SU-DHL-6 (cell line): ENCODE data around the gene NOS1AP.
"Not testable (repeated sequence)": the region's sequence is repeated elsewhere in the genome, so short reads cannot be mapped to it uniquely, and the experiment has no call there.

ENCODE experiments used
- H2AFZ ChIP-seq: fragments of 200-600 bp; sonication (generic); 2 replicates; pipeline ENCODE4 v1.6.1; 2014; ENCODE audit warnings: low read depth, mild to moderate bottlenecking, moderate library complexity, mixed read lengths, antibody characterized with exemption, low read length; ENCODE audit not compliant: severe bottlenecking
- H3F3A ChIP-seq: fragments of 200-600 bp; shearing (Covaris generic); 2 replicates; pipeline ENCODE4 v1.6.0; 2016; ENCODE audit warnings: antibody characterized with exemption, mild to moderate bottlenecking; ENCODE audit not compliant: insufficient read depth
- H3K27ac ChIP-seq: fragments of 200-600 bp; sonication (generic); 2 replicates; pipeline ENCODE4 v1.5.1; 2016; ENCODE audit warnings: low read depth, mild to moderate bottlenecking, low read length, moderate library complexity, mixed read lengths
- H3K27me3 ChIP-seq: fragments of 200-600 bp; sonication (generic), shearing (Covaris generic); 2 replicates; pipeline ENCODE4 v1.6.0; 2014; ENCODE audit warnings: mild to moderate bottlenecking, low read length
- H3K36me3 ChIP-seq: fragments of 200-600 bp; sonication (generic); 2 replicates; pipeline ENCODE4 v1.6.1; 2014; ENCODE audit warnings: mild to moderate bottlenecking, low read length, mixed read lengths
- H3K4me2 ChIP-seq: fragments of 300-600, 200-600 bp; shearing (Covaris generic), sonication (generic); 2 replicates; pipeline ENCODE4 v1.6.0; 2014; ENCODE audit warnings: low read length, low read depth, mild to moderate bottlenecking; ENCODE audit not compliant: poor library complexity, severe bottlenecking
- H3K4me3 ChIP-seq: fragments of 200-600 bp; sonication (generic); 2 replicates; pipeline ENCODE4 v1.5.1; 2014; ENCODE audit warnings: antibody characterized with exemption, low read length, mild to moderate bottlenecking, mixed read lengths; ENCODE audit not compliant: insufficient read depth, poor library complexity, severe bottlenecking
- H3K79me2 ChIP-seq: fragments of 200-600 bp; sonication (generic); 2 replicates; pipeline ENCODE4 v1.6.1; 2014; ENCODE audit warnings: mild to moderate bottlenecking, low read length, moderate library complexity; ENCODE audit not compliant: insufficient read depth
- H3K9ac ChIP-seq: fragments of 200-600 bp; sonication (generic); 2 replicates; pipeline ENCODE4 v1.7.0; 2014; ENCODE audit warnings: mild to moderate bottlenecking, low read length
- H3K9me2 ChIP-seq: fragments of 200-600 bp; sonication (generic); replicated peaks from 2 replicates; pipeline ENCODE4 v1.6.1; 2014; ENCODE audit warnings: low read length; ENCODE audit not compliant: insufficient read depth
- H3K9me3 ChIP-seq: fragments of 200-600 bp; sonication (generic); 2 replicates; pipeline ENCODE4 v1.6.1; 2014; ENCODE audit warnings: low read length, mixed read lengths; ENCODE audit not compliant: insufficient read depth
- H4K20me1 ChIP-seq: fragments of 200-600 bp; sonication (generic); 2 replicates; pipeline ENCODE4 v1.6.1; 2014; ENCODE audit warnings: low read depth, mild to moderate bottlenecking, antibody characterized with exemption, low read length, moderate library complexity, mixed read lengths
- EZH2phosphoT487 ChIP-seq: fragments of 200-600 bp; sonication (generic), shearing (Covaris generic); conservative IDR thresholded peaks from 2 replicates; pipeline ENCODE4 v1.6.1; 2018; ENCODE audit warnings: mild to moderate bottlenecking, antibody characterized with exemption, low read length, moderate library complexity, mixed read lengths
- TF ChIP-seq, protein P1 (sequence below): fragments of 200-600 bp; sonication (generic); IDR thresholded peaks from one replicate; pipeline ENCODE4 v1.5.1; 2017; ENCODE audit warnings: antibody characterized with exemption, mild to moderate bottlenecking, low read length, moderate library complexity; ENCODE audit not compliant: insufficient read depth, poor library complexity, severe bottlenecking

The NOS1AP gene

DNA sequence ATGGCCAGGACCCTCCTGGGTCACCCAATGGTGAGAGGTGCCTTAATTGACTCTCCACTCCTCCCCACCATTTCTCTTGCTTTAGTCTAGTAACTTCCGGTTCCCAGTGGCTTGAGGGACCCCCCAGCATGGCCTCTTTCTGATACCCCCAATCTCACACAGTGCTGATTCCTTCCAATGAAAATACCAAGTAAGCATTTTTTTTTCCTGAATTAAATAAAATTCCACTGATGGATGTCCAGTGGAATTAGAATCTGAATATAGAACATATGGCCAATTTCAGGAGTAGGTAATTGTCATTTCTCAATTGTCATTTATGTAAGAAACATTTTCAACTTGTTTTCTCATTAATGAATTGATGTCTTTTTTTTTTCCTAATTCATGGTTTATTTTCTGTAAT, 9.5 kb downstream of the NOS1AP start:
- H3K9ac ChIP-seq = no peak overlapping the region
- H3K9me3 ChIP-seq = no peaks in the 10 kb centered on the region
- H2AFZ ChIP-seq = no peak overlapping the region

DNA sequence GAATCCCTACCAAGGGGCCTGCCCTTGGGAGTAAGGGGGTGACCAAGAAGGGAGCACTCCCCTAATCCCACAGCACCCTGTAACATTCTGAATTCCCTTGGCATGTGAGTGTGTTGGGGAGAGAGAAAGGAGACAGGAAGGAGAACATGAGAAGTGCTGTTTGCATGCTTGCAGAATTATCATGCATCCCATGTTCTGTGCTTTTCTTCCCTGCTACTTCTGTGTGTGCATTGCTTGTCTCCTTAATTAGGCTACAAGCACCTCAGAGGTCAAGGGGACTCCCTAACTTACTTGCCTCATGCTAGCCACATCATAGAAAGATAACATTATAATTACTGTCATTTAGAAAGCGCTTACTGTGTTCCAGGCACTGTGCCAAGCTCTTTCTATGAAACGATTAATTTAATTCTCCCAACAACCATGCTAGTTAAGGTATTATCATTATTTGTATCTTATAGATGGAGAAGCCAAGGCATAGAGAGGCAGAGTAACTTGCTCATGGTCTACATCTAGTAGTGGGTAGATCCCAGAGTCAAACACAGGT, 11.1 kb downstream of the NOS1AP start:
- H3K27ac ChIP-seq = no peak overlapping the region
- no peaks in the 10 kb centered on the region for H3K79me2 ChIP-seq

More for the DNA sequence above, 9.5 kb downstream of the NOS1AP start:
- H3K4me2 ChIP-seq = no peak overlapping the region
- no peak overlapping the region for H3K4me3 ChIP-seq
- H3F3A ChIP-seq = no peaks in the 10 kb centered on the region
- H3K27me3 ChIP-seq = no peaks in the 10 kb centered on the region
- no peaks in the 10 kb centered on the region for H3K9me2 ChIP-seq
- no peaks in the 10 kb centered on the region for H4K20me1 ChIP-seq
- H3K36me3 ChIP-seq = no peaks in the 10 kb centered on the region
- no peak for TF ChIP-seq EZH2phosphoT487
- TF ChIP-seq, protein P1, sequence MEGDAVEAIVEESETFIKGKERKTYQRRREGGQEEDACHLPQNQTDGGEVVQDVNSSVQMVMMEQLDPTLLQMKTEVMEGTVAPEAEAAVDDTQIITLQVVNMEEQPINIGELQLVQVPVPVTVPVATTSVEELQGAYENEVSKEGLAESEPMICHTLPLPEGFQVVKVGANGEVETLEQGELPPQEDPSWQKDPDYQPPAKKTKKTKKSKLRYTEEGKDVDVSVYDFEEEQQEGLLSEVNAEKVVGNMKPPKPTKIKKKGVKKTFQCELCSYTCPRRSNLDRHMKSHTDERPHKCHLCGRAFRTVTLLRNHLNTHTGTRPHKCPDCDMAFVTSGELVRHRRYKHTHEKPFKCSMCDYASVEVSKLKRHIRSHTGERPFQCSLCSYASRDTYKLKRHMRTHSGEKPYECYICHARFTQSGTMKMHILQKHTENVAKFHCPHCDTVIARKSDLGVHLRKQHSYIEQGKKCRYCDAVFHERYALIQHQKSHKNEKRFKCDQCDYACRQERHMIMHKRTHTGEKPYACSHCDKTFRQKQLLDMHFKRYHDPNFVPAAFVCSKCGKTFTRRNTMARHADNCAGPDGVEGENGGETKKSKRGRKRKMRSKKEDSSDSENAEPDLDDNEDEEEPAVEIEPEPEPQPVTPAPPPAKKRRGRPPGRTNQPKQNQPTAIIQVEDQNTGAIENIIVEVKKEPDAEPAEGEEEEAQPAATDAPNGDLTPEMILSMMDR = no peak
- H3K79me2 ChIP-seq = no peaks in the 10 kb centered on the region
- no peak overlapping the region for H3K27ac ChIP-seq

DNA sequence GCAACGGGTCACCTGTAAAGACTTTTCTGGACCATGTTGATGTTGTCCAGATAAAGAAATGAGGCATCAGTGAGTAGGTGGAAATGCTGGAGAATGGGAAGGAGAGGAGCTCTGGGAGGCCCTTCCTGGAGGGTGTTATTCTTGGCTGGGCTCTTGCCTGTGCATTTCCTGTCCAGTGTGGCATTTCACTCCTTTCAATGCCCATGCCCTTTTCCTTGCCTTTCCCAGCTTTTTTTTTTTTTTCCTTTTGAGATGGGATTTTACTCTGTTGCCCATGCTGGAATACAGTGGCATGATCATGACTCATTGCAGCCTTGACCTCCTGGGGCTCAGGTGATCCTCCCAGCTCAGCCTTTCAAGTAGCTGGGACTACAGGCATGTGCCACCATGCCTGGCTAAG, 11.8 kb downstream of the NOS1AP start:
- Histone ChIP-seq H3K27ac (no peak overlapping the region), H3K27me3 (no peaks in the 10 kb centered on the region), H3K9me3 (no peaks in the 10 kb centered on the region), H3K79me2 (no peaks in the 10 kb centered on the region), H2AFZ (no peak overlapping the region), H4K20me1 (no peaks in the 10 kb centered on the region), H3K4me2 (no peak overlapping the region), H3K9me2 (no peaks in the 10 kb centered on the region), H3F3A (no peaks in the 10 kb centered on the region), H3K4me3 (no peak overlapping the region), H3K9ac (no peak overlapping the region), H3K36me3 (no peaks in the 10 kb centered on the region)
- TF ChIP-seq EZH2phosphoT487 = no peak
- TF ChIP-seq, protein P1 = no peak

More for the DNA sequence above, 11.1 kb downstream of the NOS1AP start:
- no peaks in the 10 kb centered on the region for H3F3A ChIP-seq
- H3K4me2 ChIP-seq = no peak overlapping the region
- H3K9ac ChIP-seq = no peak overlapping the region
- no peaks in the 10 kb centered on the region for H3K9me2 ChIP-seq
- H3K36me3 ChIP-seq = no peaks in the 10 kb centered on the region
- H3K9me3 ChIP-seq = no peaks in the 10 kb centered on the region
- H3K4me3 ChIP-seq = no peak overlapping the region
- H3K27me3 ChIP-seq = no peaks in the 10 kb centered on the region
- H4K20me1 ChIP-seq = no peaks in the 10 kb centered on the region
- no peak overlapping the region for H2AFZ ChIP-seq
- no peak for TF ChIP-seq EZH2phosphoT487
- TF ChIP-seq, protein P1 = no peak

DNA sequence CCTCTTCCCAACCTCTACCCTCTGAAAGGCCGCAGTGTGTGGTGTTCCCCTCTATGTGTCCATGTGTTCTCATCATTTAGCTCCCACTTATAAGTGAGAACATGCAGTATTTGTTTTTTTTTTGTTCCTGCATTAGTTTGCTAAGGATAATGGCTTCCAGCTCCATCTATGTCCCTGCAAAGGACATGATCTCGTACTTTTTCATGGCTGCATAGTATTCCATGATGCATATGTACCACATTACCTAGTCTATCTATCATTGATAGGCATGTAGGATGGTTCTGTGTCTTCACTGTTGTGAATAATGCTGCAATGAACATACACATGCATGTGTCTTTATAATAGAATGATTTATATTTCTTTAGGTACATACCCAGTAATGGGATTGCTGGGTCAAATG, 12.6 kb downstream of the NOS1AP start:
- H3K4me2 ChIP-seq, H2AFZ ChIP-seq, H3K27ac ChIP-seq, H3K27me3 ChIP-seq, H3K36me3 ChIP-seq, H3K9me2 ChIP-seq, H3K79me2 ChIP-seq, H3K9ac ChIP-seq, H3K4me3 ChIP-seq, H3K9me3 ChIP-seq, H4K20me1 ChIP-seq, H3F3A ChIP-seq: not testable (repeated sequence)
